Muscle layer of colon (tissue), 2 donors: ENCODE results near the gene GRB2.

Source experiments
- H3K27ac ChIP-seq: one replicate; pipeline ENCODE4 v1.7.0; 2013; ENCODE audit warnings: low read depth, mild to moderate bottlenecking, low read length, moderate library complexity
- H3K27me3 ChIP-seq, 2 donors: one replicate each; pipeline ENCODE4 v1.7.0; 2013; ENCODE audit warnings: low read length in 2 of 2, mild to moderate bottlenecking in 2 of 2; ENCODE audit not compliant: insufficient read depth in 2 of 2, control insufficient read depth in 1 of 2
- H3K36me3 ChIP-seq: one replicate; pipeline ENCODE4 v1.7.0; 2013; ENCODE audit warnings: mild to moderate bottlenecking, low read length; ENCODE audit not compliant: insufficient read depth
- H3K4me1 ChIP-seq: one replicate; pipeline ENCODE4 v1.7.0; 2013; ENCODE audit warnings: mild to moderate bottlenecking, low read length; ENCODE audit not compliant: insufficient read depth
- H3K4me3 ChIP-seq, 2 donors: one replicate each; pipeline ENCODE4 v1.7.0; 2013; ENCODE audit warnings: low read length in 2 of 2, low read depth in 1 of 2, mild to moderate bottlenecking in 1 of 2, moderate library complexity in 1 of 2
- H3K9ac ChIP-seq: one replicate; pipeline ENCODE4 v1.7.0; 2013; ENCODE audit warnings: low read length
- H3K9me3 ChIP-seq: one replicate; pipeline ENCODE4 v1.7.0; 2013; ENCODE audit warnings: mild to moderate bottlenecking, low read length
- donor health status: abdominal sarcoma.
- donor health status: Adenocarcinoma of cecum.

The GRB2 gene

DNA sequence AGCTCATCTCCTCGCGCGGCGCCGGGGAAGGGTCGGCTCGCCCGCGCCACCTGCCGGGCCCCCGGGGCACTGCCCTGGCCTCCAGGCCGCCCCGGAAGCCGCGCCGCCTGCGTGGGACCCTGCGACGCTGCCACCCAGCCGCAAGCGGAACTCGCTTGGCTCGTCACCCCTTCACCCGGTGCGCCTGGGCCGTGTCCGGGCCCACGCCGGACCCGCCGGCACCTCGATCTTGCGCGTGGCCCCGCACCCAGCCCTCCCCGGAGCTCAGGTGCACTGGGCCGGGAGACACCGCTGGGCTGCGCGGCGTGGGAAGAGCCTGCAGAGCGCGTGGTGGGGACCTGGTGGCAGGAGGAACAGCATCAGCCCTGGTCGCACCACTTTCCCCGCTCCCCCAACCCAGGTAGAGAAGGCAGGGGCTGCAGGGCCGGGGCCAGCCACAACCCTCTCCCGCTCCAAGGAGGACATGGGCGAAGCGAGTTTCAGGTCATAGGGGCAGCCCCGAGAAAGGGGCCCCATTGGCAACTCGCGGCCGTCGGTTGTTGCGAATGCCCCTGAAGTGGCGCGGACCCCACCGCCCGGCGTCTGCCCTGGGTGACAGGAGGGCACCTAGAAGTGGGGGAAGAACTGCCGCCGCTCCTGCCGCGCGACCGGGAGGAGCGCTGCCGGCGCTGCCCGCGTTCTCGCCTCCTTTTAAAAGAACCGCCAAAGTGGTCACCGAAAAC is 134.1 kb downstream of the GRB2 start:
- no peak overlapping the region for H3K9ac ChIP-seq
- no peaks in the 10 kb centered on the region for H3K9me3 ChIP-seq
- H3K4me1 ChIP-seq: peaks cover 26% of the 10 kb centered on the region
- H3K4me3 ChIP-seq: peak overlapping the region; percentile 67 to 83
- peak overlapping the region; percentile 59 for H3K27ac ChIP-seq
- H3K27me3 ChIP-seq: no peaks in the 10 kb centered on the region
- H3K36me3 ChIP-seq: peaks cover 11% of the 10 kb centered on the region

DNA sequence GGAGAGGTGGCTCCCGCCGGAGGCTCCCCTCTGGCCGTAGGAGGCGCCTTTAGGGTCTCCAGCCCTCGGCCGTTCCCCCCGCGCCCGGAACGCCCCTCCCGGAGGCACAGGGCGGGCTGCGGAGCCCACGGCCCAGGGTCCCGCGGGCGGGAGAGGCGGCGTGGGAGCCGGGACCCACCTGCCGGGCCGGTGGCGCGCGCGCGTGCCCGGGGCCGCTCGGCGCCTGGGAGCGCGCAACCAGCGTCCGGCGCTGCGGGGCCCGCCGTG is 134.6 kb downstream of the GRB2 start, which contains the start of gene MIF4GD:
Gene MIF4GD (minus strand): TSS at position 266 of the 267 bp plus-strand sequence. CDS start 1,036 bp downstream, outside the sequence.
- H3K27me3 ChIP-seq: no peaks in the 10 kb centered on the region
- H3K27ac ChIP-seq: peak within 1 kb of the TSS; percentile 90
- H3K36me3 ChIP-seq: peaks cover 16% of the 10 kb centered on the region
- H3K9me3 ChIP-seq: no peaks in the 10 kb centered on the region
- peaks cover 26% of the 10 kb centered on the region for H3K4me1 ChIP-seq
- H3K9ac ChIP-seq: peak within 1 kb of the TSS; percentile 76
- peak within 1 kb of the TSS; percentile 76 to 93 for H3K4me3 ChIP-seq

DNA sequence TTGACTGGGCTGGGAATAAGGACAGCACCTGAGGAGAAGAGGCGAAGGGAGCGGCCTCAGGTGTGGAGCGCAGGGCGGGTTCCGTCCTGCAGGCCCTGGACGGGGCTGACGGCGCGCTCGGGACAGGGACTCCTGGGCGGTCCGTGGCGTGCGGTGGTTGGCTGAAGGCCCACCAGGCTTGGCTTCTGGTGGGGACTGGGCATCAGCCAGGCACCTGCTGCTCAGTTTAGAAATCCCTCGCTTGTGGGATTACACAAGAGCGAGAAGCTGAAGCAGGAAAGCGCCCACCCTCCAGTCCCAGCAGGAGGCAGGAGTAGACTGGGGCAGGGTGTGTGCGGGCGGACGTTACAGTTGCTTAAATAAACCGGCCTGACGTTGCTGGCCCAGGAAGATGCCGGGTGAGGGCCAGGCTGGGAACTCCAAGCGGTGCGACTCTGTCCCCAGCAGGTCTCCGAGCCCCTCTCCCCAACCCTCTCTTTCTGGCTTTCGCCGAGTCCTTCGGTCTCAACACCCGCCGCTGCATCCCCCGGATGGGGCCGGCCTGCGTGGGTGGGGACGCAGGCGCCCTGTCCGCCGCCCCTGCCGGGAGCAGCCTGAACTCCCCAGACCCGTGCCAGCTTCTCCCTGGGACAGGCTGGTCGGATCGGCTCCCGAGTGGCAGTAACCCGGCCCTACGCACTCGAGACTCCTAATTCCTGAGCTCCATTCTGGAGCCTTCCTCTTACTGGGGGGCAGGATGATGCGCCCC is 135.1 kb downstream of the GRB2 start:
- Histone ChIP-seq H3K4me1 (peaks cover 26% of the 10 kb centered on the region), H3K4me3 (peak overlapping the region; percentile 76 to 93), H3K9ac (peak overlapping the region; percentile 76), H3K9me3 (no peaks in the 10 kb centered on the region), H3K36me3 (peaks cover 21% of the 10 kb centered on the region), H3K27ac (peak overlapping the region; percentile 90), H3K27me3 (no peaks in the 10 kb centered on the region)

DNA sequence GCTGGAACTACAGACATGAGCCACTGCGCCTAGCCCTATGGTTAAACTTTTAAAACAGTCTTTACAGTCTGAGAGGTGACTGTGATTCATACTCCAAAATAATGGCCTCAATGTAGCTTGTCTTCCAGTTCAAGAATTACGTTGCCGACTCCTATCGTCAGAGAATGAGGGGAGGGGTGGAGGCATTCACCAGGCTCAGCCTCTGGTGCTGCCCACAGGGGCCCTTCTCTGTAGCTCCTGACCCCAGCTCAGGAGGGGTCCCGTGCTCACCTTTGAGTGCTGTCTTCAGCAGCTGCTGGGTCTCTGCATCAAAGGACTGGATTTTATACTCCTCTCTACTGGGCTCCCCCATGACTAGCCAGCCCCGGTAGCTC is 135.6 kb downstream of the GRB2 start:
- H3K9ac ChIP-seq: peak overlapping the region; percentile 76
- H3K27ac ChIP-seq: peak overlapping the region; percentile 90
- H3K4me1 ChIP-seq: peaks cover 26% of the 10 kb centered on the region
- no peaks in the 10 kb centered on the region for H3K27me3 ChIP-seq
- peak overlapping the region in 1 of 2 donors; percentile 76 for H3K4me3 ChIP-seq
- H3K9me3 ChIP-seq: no peaks in the 10 kb centered on the region
- peaks cover 26% of the 10 kb centered on the region for H3K36me3 ChIP-seq
